GM21515 (cell line): ENCODE measurements around the gene ZC2HC1C.
A peak's percentile ranks its signal among the peaks of the same experiment; 100 is the strongest.

Source experiments
- ATAC-seq: cut with Tn5 transposase; IDR thresholded peaks from one replicate; pipeline ENCODE4 v1.9.1; 2021; ENCODE audit not compliant: unreplicated experiment

Gene ZC2HC1C

DNA sequence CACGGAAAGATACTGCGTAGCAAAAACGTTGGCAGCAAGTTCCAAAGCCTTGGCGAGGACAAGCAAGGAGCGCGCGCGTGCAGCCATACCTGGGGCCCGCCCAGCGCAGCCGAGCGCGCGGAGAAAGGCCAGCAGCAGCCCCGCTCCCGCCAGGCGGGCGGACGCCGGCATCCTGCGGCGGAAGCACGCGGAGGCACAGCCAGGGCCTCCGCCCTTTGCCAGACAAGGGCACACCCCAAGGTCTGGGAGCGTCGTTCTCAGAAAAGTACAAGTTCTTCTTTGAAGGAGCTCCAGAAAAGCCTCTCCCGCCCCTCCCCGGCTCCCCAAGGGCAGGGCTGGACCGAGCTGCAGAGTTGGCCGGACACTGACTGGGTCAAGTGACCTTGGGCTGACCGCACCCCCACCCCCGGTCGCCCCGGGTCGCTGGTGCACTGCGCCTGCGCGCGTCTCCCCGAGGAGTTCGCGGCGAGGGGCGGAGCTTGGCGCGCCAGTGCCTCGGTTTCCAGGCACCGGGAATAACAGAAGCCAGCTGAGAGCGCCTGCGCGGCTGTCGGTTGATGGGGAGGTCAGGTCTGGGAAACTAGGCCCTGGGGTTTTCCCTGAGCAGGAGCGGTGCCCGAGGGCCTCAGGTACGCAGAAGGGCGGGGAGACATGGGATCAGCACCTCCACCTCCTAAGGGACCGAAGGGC lies at the start of gene ZC2HC1C:
TSS of gene ZC2HC1C (plus strand) at position 521 of the 690 bp plus-strand sequence. CDS start 933 bp downstream, outside the sequence.
- ATAC-seq = peak; percentile 62

DNA sequence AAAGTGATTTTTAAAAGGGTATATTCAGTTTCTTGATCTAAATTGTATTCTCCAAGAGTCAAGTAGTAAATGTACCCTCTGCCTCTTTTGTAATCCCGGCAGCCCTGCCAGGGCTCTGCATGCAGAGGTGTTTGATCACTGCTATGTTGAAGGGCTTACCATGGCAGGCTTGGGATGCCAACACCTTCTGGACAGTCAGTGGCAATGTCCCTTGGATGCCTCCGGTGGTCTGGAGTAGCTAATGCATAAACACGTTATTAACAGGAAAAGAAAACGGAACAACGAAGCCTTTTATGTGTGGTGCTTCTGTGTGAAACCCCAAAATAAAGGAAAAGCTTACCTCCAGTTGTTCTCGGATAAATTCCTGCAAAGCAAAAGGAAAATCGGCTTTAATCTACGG lies 46.8 kb upstream of the ZC2HC1C start:
- no peak for ATAC-seq

- no peak for ATAC-seq
These were observed 46.3 kb upstream of the ZC2HC1C start for GRCh38 chr14:75023108-75023507.

GRCh38 chr14:75025082-75025481 lies 44.4 kb upstream of the ZC2HC1C start:
- ATAC-seq = no peak

- ATAC-seq = no peak
These were observed 43.6 kb upstream of the ZC2HC1C start for GRCh38 chr14:75025876-75026275.

- ATAC-seq = no peak
These were observed 39.3 kb upstream of the ZC2HC1C start for GRCh38 chr14:75030147-75030546.

DNA sequence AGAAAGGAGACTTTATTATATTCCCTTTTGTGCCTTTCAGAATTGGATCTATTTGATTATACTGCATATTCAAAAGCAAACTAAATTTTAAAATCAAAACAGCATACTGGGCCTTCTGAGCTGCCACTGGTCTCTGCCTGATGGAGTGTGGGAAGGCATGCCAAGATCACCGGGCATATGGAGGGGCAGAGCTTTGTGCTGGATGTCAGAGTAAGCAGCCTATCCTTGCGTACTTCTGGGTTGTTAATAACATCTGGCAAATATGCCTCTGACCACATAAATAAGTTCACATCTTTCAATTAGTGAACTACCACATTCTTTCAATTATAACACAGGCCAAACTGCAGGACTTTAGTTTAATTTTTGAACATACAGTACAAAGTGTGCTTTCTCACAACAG lies 36.5 kb upstream of the ZC2HC1C start:
- no peak for ATAC-seq

DNA sequence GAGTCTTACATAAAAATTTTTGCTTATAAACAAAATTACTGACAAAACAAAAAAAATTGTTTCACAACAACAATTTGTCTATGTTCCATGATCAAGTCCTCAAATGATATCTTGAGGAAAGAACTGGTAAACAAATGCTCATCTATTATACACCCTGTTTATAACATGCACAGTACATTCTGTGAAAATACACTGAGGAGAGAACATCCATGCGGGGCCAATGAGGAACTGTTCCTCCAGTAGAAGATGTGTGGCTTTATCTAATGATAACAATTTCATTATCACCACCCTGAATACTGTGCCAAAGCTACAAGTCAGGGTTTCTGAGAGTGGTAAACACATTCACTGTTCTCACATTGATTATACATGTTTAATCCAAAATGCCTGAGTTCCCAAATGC lies 28.9 kb upstream of the ZC2HC1C start:
- no peak for ATAC-seq

DNA sequence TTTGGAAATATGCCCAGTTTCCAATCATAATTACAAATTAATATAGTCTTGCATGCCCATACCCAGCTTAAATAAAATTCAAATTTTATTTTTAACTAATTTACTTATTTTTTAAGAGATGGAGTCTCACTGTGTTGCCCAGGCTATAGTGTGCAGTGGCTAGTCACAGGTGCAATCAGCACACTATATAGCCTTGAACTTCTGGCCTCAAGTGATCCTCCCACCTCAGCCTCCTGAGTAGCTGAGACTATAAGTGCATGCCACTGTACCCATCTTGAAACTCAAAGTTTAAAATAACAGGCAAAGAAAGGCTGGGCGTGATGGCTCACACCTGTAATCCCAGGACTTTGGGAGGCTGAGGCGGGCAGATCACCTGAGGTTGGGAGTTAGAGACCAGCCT lies 28.5 kb upstream of the ZC2HC1C start:
- no peak for ATAC-seq

- no peak for ATAC-seq
These were observed 27.8 kb upstream of the ZC2HC1C start for GRCh38 chr14:75041613-75042012.

DNA sequence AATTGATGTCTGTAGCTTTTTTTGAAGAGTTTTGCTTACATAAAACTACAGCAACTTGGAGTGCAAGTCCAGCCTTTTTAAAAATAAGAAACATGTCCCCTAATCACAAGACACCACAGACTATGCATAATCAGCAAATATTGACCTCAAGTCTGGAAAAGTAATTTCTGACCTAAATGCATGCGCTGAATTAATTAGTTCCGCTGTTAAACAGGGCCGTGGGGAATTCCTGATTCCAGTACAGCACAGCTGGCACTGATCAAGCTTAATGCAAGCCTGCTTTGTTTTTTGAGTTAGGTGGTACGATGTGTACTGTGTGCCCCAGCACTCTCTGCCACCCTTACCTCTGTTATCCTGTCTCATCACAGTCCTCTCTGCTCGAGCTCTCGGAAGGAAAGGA lies 27.4 kb upstream of the ZC2HC1C start:
- no peak for ATAC-seq

DNA sequence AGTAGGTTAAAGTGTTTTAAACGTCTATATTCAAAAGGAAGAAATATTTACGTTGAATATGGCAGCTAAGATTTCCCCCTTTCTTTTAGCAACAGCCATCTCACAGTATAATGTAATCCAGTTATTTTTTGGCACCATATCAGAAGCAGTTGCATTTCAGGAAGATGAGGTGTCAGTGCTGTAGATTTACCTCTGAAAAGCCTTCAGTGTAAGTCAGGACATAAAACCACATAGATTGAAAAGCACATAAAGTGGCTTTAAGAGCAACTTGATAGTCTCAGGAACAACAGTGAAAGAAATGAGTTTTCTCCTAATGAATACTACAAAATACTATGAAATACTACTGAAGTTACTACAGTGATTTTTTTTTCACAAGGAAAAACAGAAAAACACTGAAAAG lies 25.1 kb upstream of the ZC2HC1C start:
- no peak for ATAC-seq

GRCh38 chr14:75044752-75045151 lies 24.7 kb upstream of the ZC2HC1C start:
- no peak for ATAC-seq

DNA sequence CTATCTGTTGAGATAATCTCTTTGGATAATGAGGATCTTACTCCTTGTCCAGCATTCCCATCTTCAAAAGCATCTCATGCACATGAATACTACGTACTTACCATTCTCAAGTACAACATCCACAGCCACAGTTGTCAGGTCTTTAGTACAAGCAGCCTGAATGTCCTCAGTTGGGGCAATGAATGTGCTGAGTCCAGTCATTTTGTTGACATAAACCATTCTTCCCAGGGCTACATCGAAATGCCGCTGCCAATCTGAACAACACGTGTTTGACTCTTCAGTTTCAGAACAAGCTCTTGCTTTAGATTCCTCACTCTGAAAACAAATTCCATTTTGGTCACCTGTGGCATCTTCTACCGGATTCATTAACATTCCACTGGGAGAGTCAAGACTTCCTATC lies 23.2 kb upstream of the ZC2HC1C start:
- no peak for ATAC-seq

DNA sequence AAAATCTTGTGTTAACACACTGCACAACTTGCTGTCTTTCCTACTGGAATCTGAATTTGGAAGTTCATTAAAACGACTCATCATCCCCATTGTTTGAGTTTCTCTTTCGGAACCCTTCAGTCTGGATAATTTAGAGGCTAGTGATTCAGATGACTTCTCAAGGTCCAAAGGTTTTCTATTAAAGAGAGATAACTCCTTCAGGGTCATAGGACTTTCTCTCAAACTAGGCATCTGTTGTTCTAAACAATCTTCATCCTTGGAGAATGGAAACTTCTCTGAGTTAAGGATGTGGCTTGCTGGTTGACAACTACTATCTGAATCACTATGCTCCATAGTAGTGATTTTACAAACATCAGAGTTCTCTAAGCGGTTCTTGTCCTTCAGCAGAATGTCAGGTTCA lies 22.5 kb upstream of the ZC2HC1C start:
- ATAC-seq = no peak

DNA sequence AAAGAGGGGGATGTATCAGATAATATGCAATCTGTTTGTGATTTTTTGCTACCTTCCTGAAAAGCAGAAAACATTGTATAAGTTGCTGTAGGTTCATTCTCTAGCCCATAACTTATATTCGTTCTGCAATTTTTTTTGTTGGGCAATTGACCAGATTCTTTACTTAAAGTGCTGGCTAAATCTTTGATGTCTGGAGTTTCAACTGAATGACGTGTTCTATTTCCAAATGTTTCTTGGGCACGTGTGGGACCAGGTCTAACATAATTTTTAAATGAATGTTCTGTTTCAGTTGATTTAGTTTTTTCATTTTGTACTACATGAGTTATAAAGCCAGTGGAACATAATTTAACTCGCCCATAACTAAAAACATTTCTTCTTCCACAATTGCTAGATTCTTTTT lies 21.9 kb upstream of the ZC2HC1C start:
- no peak for ATAC-seq

GRCh38 chr14:75048101-75048500 lies 21.3 kb upstream of the ZC2HC1C start:
- no peak for ATAC-seq

DNA sequence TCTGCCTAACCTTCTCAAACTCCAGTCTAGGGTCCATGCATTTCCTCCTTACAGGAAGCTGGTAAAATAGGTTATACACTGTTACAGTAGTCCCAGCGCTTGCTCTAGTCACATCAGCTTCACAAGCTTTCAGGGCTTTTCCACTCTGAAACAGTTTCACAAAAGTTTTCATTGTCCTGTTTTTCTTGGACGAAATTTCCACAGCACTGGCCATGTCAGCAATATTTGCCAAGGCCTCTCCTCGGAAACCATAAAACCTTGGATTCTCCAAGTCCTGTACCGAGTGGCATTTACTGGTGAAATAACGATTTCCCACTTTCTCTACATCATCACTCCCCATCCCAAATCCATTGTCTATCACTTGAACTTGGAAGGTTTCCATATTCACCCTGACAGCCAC lies 20.3 kb upstream of the ZC2HC1C start:
- ATAC-seq = no peak

GRCh38 chr14:75049731-75050201 lies 19.7 kb upstream of the ZC2HC1C start:
- no peak for ATAC-seq

DNA sequence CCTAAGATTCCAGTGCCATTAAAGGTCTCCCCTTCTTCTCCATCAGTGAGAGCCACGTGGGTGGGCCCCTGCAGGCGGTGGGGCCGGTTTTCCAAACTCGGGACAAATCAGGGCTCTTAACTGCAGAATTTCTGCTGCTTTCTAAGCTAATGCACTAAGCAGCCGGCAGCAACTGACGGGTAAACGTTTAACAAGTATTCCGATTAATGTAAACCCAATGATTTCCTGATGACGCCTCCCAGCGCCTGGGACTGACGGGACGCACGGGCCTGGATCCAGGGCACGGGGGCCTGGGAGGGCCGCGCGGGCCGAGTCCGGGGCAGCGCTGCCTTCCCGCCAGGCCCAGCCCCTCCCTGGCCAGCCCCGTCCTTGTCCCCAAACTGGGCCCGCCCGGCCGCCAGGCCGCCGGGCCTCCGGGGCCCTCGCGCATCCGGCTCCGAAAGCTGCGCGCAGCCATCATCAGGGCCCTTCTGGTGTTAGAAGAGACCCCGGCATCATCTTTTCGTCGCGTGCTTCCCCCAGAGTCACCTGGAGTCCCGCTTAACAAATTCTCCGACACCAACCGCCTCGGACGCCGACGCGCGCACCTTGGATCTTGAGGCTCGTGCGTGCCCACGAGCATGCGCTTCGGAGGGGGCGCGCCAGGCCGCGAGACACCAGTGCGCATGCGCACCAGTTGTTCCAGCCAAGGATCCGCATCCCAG lies 18.4 kb upstream of the ZC2HC1C start, which contains the start of gene MLH3:
TSS of gene MLH3 (minus strand) at position 616 of the 704 bp plus-strand sequence. CDS start 1,812 bp downstream, outside the sequence.
- ATAC-seq = peak; percentile 79

DNA sequence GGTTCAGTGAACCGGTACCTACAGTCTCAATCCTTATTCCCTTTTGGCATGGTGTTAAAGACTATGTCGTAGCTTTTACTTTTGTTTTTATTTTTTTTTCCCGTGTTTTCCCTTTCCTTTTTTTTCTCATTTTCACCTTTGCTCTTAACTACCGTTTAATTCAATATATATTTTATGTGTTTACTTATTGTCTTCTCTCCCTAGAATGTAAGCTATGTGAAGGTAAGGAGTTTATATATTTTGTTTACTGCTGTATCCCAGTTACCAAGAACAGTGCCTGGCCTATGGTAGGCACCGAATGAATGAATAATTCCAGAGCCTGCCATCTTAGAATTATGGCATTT lies 17.9 kb upstream of the ZC2HC1C start:
- no peak for ATAC-seq
